K562 (cell line): ENCODE results near the gene FGGY. TPM values are rescaled to one million over a fixed set of nuclear protein-coding genes. Genes with fewer than 3 reads are reported as not detected.

ENCODE experiments used
- ATAC-seq: fragments of 200-7000 bp; cut with Tn5 transposase; 3 replicates; pipeline ENCODE4 v1.9.1; 2020; ENCODE audit warnings: moderate library complexity
- BruUV-seq: library from RNA; stranded (reverse); fragments of 400-500 nt; replicated peaks from 2 replicates; lab custom pipeline; 2021; lab: Mats Ljungman, UMichigan
- CTCF ChIA-PET: fragments of 300-600 bp; formaldehyde crosslinking; extraction: SDS; loops from one replicate; lab custom pipeline; 2021; ENCODE audit warnings: low intra/inter-chr PET ratio; lab: Yijun Ruan, JAX
- POLR2A ChIA-PET: fragments of 300-600, 350-650 bp; sonication (Branson Sonifier 250); formaldehyde crosslinking; extraction: SDS; loops from one replicate; lab custom pipeline; 2021; ENCODE audit warnings: antibody characterized with exemption, inconsistent platforms; lab: Yijun Ruan, JAX
- DNase-seq, 4 experiments: peaks; one replicate each; pipeline versions ENCODE4 v3.0.0 to v3.0.0-alpha.2; 2011 to 2018; ENCODE audit warnings: low spot score in 3 of 4, mixed read lengths in 3 of 4; ENCODE audit errors: extremely low read depth in 1 of 4
- FAIRE-seq: peaks from 2 replicates; lab custom pipeline; 2011; peaks lifted over from hg19 to GRCh38; lab: Jason Lieb, UNC
- H2AFZ ChIP-seq: 2 replicates; pipeline ENCODE4 v1.6.0; 2011; ENCODE audit warnings: low read depth, low read length, control low read depth, inconsistent platforms
- H3K27ac ChIP-seq: fragments of 200-600 bp; 3 replicates; pipeline ENCODE4 v1.8.0; 2011; ENCODE audit warnings: low read depth, mild to moderate bottlenecking, control low read depth, inconsistent platforms, low read length, moderate library complexity, mixed read lengths; ENCODE audit errors: extremely low read depth
- H3K27me3 ChIP-seq, 2 experiments: fragments of 300-600 bp in 1 of 2; 2 replicates in 1 of 2; 3 replicates in 1 of 2; pipeline versions ENCODE4 v1.6.0 to v1.8.0; 2011; ENCODE audit warnings: inconsistent platforms in 2 of 2, low read length in 2 of 2, mild to moderate bottlenecking in 1 of 2, mixed read lengths in 1 of 2, moderate library complexity in 1 of 2; ENCODE audit not compliant: control insufficient read depth in 2 of 2, insufficient read depth in 2 of 2
- H3K36me3 ChIP-seq: fragments of 300-600 bp; 3 replicates; pipeline ENCODE4 v1.8.0; 2011; ENCODE audit warnings: mild to moderate bottlenecking, low read length, inconsistent platforms; ENCODE audit not compliant: control insufficient read depth, insufficient read depth
- H3K4me1 ChIP-seq, 2 experiments: fragments of 200-600 bp in 1 of 2; replicated peaks in 1 of 2; 2 replicates in 1 of 2; 3 replicates in 1 of 2; pipeline versions ENCODE4 v1.5.1 to v1.8.0; 2011; ENCODE audit warnings: inconsistent platforms in 2 of 2, low read length in 2 of 2, mild to moderate bottlenecking in 1 of 2, mixed read lengths in 1 of 2, moderate library complexity in 1 of 2; ENCODE audit not compliant: control insufficient read depth in 2 of 2, insufficient read depth in 2 of 2
- H3K4me2 ChIP-seq: 2 replicates; pipeline ENCODE4 v1.6.1; 2011; ENCODE audit warnings: low read length, control low read depth, inconsistent platforms, mixed read lengths; ENCODE audit not compliant: insufficient read depth
- H3K4me3 ChIP-seq: fragments of 200-600 bp; sonication (generic), shearing (Covaris generic); 2 replicates; pipeline ENCODE4 v1.5.1; 2016; ENCODE audit warnings: control low read depth, inconsistent platforms
- H3K79me2 ChIP-seq: fragments of 200-600 bp; 3 replicates; pipeline ENCODE4 v1.8.0; 2011; ENCODE audit warnings: low read length, inconsistent platforms; ENCODE audit not compliant: control insufficient read depth, insufficient read depth
- H3K9ac ChIP-seq, 2 experiments: 2 replicates each; pipeline versions ENCODE4 v1.6.0 to v1.6.1; 2011; ENCODE audit warnings: low read depth in 2 of 2, low read length in 2 of 2, control low read depth in 1 of 2, inconsistent platforms in 1 of 2, mild to moderate bottlenecking in 1 of 2, mixed read lengths in 1 of 2; ENCODE audit not compliant: insufficient read depth in 1 of 2
- H3K9me1 ChIP-seq: one replicate; pipeline ENCODE4 v1.6.0; 2011; ENCODE audit warnings: inconsistent platforms, mild to moderate bottlenecking, low read length, moderate library complexity; ENCODE audit not compliant: control insufficient read depth, insufficient read depth
- H3K9me3 ChIP-seq: replicated peaks from 2 replicates; pipeline ENCODE4 v1.5.1; 2011; ENCODE audit warnings: low read depth, low read length, inconsistent platforms; ENCODE audit not compliant: control insufficient read depth, insufficient read depth
- H4K20me1 ChIP-seq: replicated peaks from 2 replicates; pipeline ENCODE4 v1.6.1; 2011; ENCODE audit warnings: low read length, inconsistent platforms, mixed read lengths; ENCODE audit not compliant: control insufficient read depth, insufficient read depth
- ARID1B ChIP-seq: fragments of 450-650 bp; IDR thresholded peaks from 2 replicates; pipeline ENCODE4 v1.6.1; 2016; ENCODE audit warnings: antibody characterized with exemption, mild to moderate bottlenecking, inconsistent platforms
- CBFA2T3 ChIP-seq: fragments of 450-650 bp; IDR thresholded peaks from 2 replicates; pipeline ENCODE4 v1.6.1; 2017
- ELF1 ChIP-seq: fragments of 200-800 bp; sonication (Bioruptor generic); IDR thresholded peaks from 2 replicates; pipeline ENCODE4 v1.6.1; 2016; ENCODE audit warnings: missing genetic modification characterization, missing compliant biosample characterization
- GATAD2A ChIP-seq: fragments of 450-650 bp; IDR thresholded peaks from 2 replicates; pipeline ENCODE4 v1.6.1; 2017
- HDAC2 ChIP-seq: fragments of 450-650 bp; IDR thresholded peaks from 2 replicates; pipeline ENCODE4 v1.6.1; 2016; ENCODE audit warnings: mild to moderate bottlenecking
- KLF1 ChIP-seq: fragments of 450-650 bp; IDR thresholded peaks from 2 replicates; pipeline ENCODE4 v1.6.1; 2016; ENCODE audit warnings: missing genetic modification characterization, missing compliant biosample characterization
- NCOR1 ChIP-seq: fragments of 450-650 bp; IDR thresholded peaks from 2 replicates; pipeline ENCODE4 v1.6.1; 2016; ENCODE audit warnings: mild to moderate bottlenecking, moderate library complexity
- NR2C2 ChIP-seq, 2 experiments: fragments of 200-800 bp in 1 of 2; sonication (Bioruptor generic) in 1 of 2; sonication (generic) in 1 of 2; formaldehyde crosslinking in 1 of 2; IDR thresholded peaks; 2 replicates each; pipeline versions ENCODE4 v1.6.1 to v1.8.0; 2016 to 2022; ENCODE audit warnings: mild to moderate bottlenecking in 1 of 2, missing compliant biosample characterization in 1 of 2, missing genetic modification characterization in 1 of 2, missing genetic modification reagents in 1 of 2
- RBM15 ChIP-seq: fragments of 200-400 bp; formaldehyde crosslinking; IDR thresholded peaks from 2 replicates; pipeline ENCODE4 v1.6.1; 2018; ENCODE audit warnings: mild to moderate bottlenecking, low read length, moderate library complexity; ENCODE audit not compliant: insufficient read depth
- SMAD2 ChIP-seq: fragments of 150-350 bp; IDR thresholded peaks from 2 replicates; pipeline ENCODE4 v1.6.1; 2014; ENCODE audit warnings: low read depth, mild to moderate bottlenecking, low read length
- SMARCB1 ChIP-seq: IDR thresholded peaks from 2 replicates; pipeline ENCODE4 v1.6.1; 2011; ENCODE audit warnings: improper control_type of control experiment, low read depth; ENCODE audit not compliant: insufficient read length
- TAL1 ChIP-seq: fragments of 450-650 bp; IDR thresholded peaks from 2 replicates; pipeline ENCODE4 v1.6.1; 2016; ENCODE audit warnings: mild to moderate bottlenecking
- TRIM24 ChIP-seq, 2 experiments: fragments of 450-650 bp; IDR thresholded peaks; 2 replicates each; pipeline ENCODE4 v1.6.1; 2016
- ZEB2 ChIP-seq: fragments of 450-650 bp; IDR thresholded peaks from 2 replicates; pipeline ENCODE4 v1.6.1; 2016
- ZNF384 ChIP-seq: IDR thresholded peaks from 2 replicates; pipeline ENCODE4 v1.6.1; 2012; ENCODE audit warnings: low read depth, low read length, improper control_type of control experiment
- ZNF512 ChIP-seq: IDR thresholded peaks from 2 replicates; pipeline ENCODE4 v1.6.1; 2016; ENCODE audit warnings: missing genetic modification characterization, missing compliant biosample characterization
- ZZZ3 ChIP-seq: fragments of 450-650 bp; IDR thresholded peaks from 2 replicates; pipeline ENCODE4 v1.6.1; 2016; ENCODE audit warnings: antibody characterized with exemption, mild to moderate bottlenecking, moderate library complexity
- WGBS: fragments of 100-300 bp; shearing (Covaris generic); methylation state at CpG from one replicate; pipeline ENCODE4 v1.1.6; 2016; ENCODE audit warnings: low coverage, mixed read lengths; ENCODE audit not compliant: insufficient coverage; ENCODE audit errors: missing lambda C conversion rate; 5-methylcytosine and 5-hydroxymethylcytosine counted together
- in situ Hi-C: fragments of 300-500 bp; cut with MboI; formaldehyde crosslinking; loops from 4 replicates; pipeline ENCODE4 v1.15.0; 2018; ENCODE audit warnings: inconsistent platforms, mixed read lengths
- intact Hi-C: fragments of 100-400 bp; cut with micrococcal nuclease; formaldehyde crosslinking; loops from 2 replicates; pipeline ENCODE4 v1.14.2; 2022
- polyA plus RNA-seq, 8 experiments: library from polyadenylated mRNA; depleted of rRNA in 4 of 8; stranded (reverse) in 5 of 8; unstranded in 3 of 8; fragments of >200 nt; fragmentation: Nextera tagmentation in 2 of 8; fragmentation: Illumina TruSeq in 1 of 8; extraction: Ambion mirVana in 2 of 8; extraction: Trizol in 1 of 8; gene quantifications; 2 replicates each; pipeline versions ENCODE4 v1.2.1 to v1.2.3, GENCODE V29; 2011 to 2014; ENCODE audit warnings: inconsistent platforms in 1 of 8, missing spikeins in 1 of 8
- total RNA-seq, 7 experiments: library from RNA; depleted of rRNA in 6 of 7; stranded (reverse); fragments of >200 nt in 6 of 7; fragmentation: Illumina TruSeq in 2 of 7; extraction: Trizol in 2 of 7; gene quantifications; 2 replicates each; pipeline versions ENCODE4 v1.2.1 to v1.2.3, GENCODE V29; 2011 to 2021; ENCODE audit warnings: low replicate concordance in 1 of 7

Gene FGGY
- total and polyA plus RNA-seq, 9 of the 15 experiments (the other 6 are each of a cell fraction or from before 2014, with no cell fraction given): 9.7 to 19.2 (median 12.6) TPM

- no peak for TF ChIP-seq SMAD2
- peak; percentile 79 for TF ChIP-seq ZEB2
- TF ChIP-seq ZNF384: no peak
- TF ChIP-seq NCOR1: peak; percentile 19; the same call in 1 of the 2 replicates
- TF ChIP-seq GATAD2A: no peak
- peak; percentile 23; the same call in 1 of the 2 replicates for TF ChIP-seq ARID1B
- no peak for TF ChIP-seq RBM15
- no peak for TF ChIP-seq KLF1 (tag)
- peak; percentile 75 for TF ChIP-seq CBFA2T3
- no peak for TF ChIP-seq TRIM24 (IDR thresholded peaks at IDR 0.05)
- peak; percentile 59 for TF ChIP-seq TAL1
- TF ChIP-seq ELF1: 0 out of 2 replicates have a peak, but pooled peaks have one; percentile 22
- no peak for TF ChIP-seq HDAC2
- no peak for TF ChIP-seq ZZZ3
Observed at GRCh38 chr1:59295618-59296017, 1.3 kb upstream of the FGGY start (continued).

- Histone ChIP-seq H3K9me3 (no peaks in the 10 kb centered on the region), H3K9me1 (no peaks in the 10 kb centered on the region), H3K4me1 (peaks cover 9 to 22% of the 10 kb centered on the region in 2 experiments), H3K27ac (peak overlapping the region; percentile 54; the same call in 2 of the 3 replicates), H3K9ac (peak overlapping the region in 1 of 2 experiments; percentile 5; a peak in 1 of 4 replicates), H4K20me1 (no peaks in the 10 kb centered on the region), H3K27me3 (no peaks in the 10 kb centered on the region), H3K79me2 (no peaks in the 10 kb centered on the region; the same call in 2 of the 3 replicates), H2AFZ (peak overlapping the region; percentile 65), H3K4me2 (peak overlapping the region; percentile 96), H3K4me3 (no peak overlapping the region), H3K36me3 (no peaks in the 10 kb centered on the region)
- intact Hi-C loops: loop anchor here (5.0 to 10.0 kb wide), 4 partner anchors 209 to 516 kb away; partner anchors contain the start of gene JUN
- FAIRE-seq (no peak), DNase-seq (peak in 3 of 4 experiments; percentile 17 to 18 (median 18)), ATAC-seq (no peak)
- TF ChIP-seq NR2C2 (CRISPR knock-in tag; IDR thresholded peaks at IDR 0.05): no peak
- peak; percentile 24; the same call in 1 of the 2 replicates for TF ChIP-seq NR2C2 (tag; IDR thresholded peaks at IDR 0.05)
- TF ChIP-seq SMARCB1: no peak
- 0 out of 2 replicates have a peak, but pooled peaks have one; percentile 34 for TF ChIP-seq ZNF512
- in situ Hi-C loops: no loop called here
- BruUV-seq: no TSS peak
- WGBS: 53% methylated on average over 2 of the region's 2 CpGs
- ChIA-PET POLR2A (interaction anchor here (1.0 kb wide), 1 partner anchor 11 kb away, joined by 3 read pairs; no protein-coding TSS in a partner anchor), CTCF (interaction anchor here (0.6 kb wide), 1 partner anchor 248 kb away, joined by 5 read pairs; no protein-coding TSS in a partner anchor)
Observed at GRCh38 chr1:59298026-59298583, 1.2 kb downstream of the FGGY start.
